Hematopoietic multipotent progenitor cell treated with erythropoietin and hydrocortisone succinate and interleukin-3 and kit ligand, for 8 days (in vitro differentiated cells): ENCODE results near the gene MMP12.

Experiments
- DNase-seq: peaks from one replicate; pipeline ENCODE4 v3.0.0-alpha.2; 2015

Gene MMP12

GRCh38 chr11:102849311-102849710 lies 25.5 kb downstream of the MMP12 start:
- no peak for DNase-seq

- no peak for DNase-seq
These were observed 28.5 kb downstream of the MMP12 start for GRCh38 chr11:102846292-102846691.

GRCh38 chr11:102843489-102843888 lies 31.3 kb downstream of the MMP12 start, which contains the start of gene MMP3:
Gene MMP3 (minus strand): TSS chr11:102843609. CDS start chr11:102843546, 63 bp downstream.
- DNase-seq, result no peak

- no peak for DNase-seq
These were observed 31.9 kb downstream of the MMP12 start for GRCh38 chr11:102842930-102843329.

- no peak for DNase-seq
These were observed 34.8 kb downstream of the MMP12 start for GRCh38 chr11:102840018-102840417.

GRCh38 chr11:102837646-102838045 lies 37.1 kb downstream of the MMP12 start:
- no peak for DNase-seq

- no peak for DNase-seq
These were observed 37.6 kb downstream of the MMP12 start for GRCh38 chr11:102837156-102837555.

GRCh38 chr11:102836290-102836875 lies 38.4 kb downstream of the MMP12 start:
- DNase-seq, result no peak

GRCh38 chr11:102833731-102834130 lies 41.1 kb downstream of the MMP12 start:
- no peak for DNase-seq

GRCh38 chr11:102832612-102833011 lies 42.2 kb downstream of the MMP12 start:
- no peak for DNase-seq

- peak; percentile 14 for DNase-seq
These were observed 43.0 kb downstream of the MMP12 start for GRCh38 chr11:102831489-102832440.

GRCh38 chr11:102831128-102831488 lies 43.7 kb downstream of the MMP12 start:
- DNase-seq, result no peak

GRCh38 chr11:102830001-102830727 lies 44.6 kb downstream of the MMP12 start:
- DNase-seq, result no peak

GRCh38 chr11:102829316-102830000 lies 45.3 kb downstream of the MMP12 start:
- DNase-seq, result no peak

GRCh38 chr11:102824556-102824955 lies 50.2 kb downstream of the MMP12 start:
- no peak for DNase-seq

- DNase-seq, result no peak
These were observed 55.3 kb downstream of the MMP12 start for GRCh38 chr11:102819491-102819890.

- DNase-seq, result no peak
These were observed 61.3 kb downstream of the MMP12 start for GRCh38 chr11:102813484-102813883.
